Mammary epithelial cell (primary cell): ENCODE results near the gene EXTL1.

Experiments used
- EZH2 ChIP-seq: IDR thresholded peaks from 2 replicates; pipeline ENCODE4 v1.6.1; 2012; ENCODE audit warnings: low read length, inconsistent platforms, borderline replicate concordance
- TF ChIP-seq, protein P1 (sequence below), 2 donors: IDR thresholded peaks in 1 of 2; conservative IDR thresholded peaks in 1 of 2; 2 replicates each; pipeline ENCODE4 v1.5.1; 2011 to 2012; ENCODE audit warnings: inconsistent platforms in 2 of 2, low read length in 2 of 2, mild to moderate bottlenecking in 2 of 2, control low read depth in 1 of 2, low read depth in 1 of 2; ENCODE audit not compliant: insufficient read depth in 1 of 2; ENCODE audit errors: extremely low read depth in 1 of 2

DNA sequence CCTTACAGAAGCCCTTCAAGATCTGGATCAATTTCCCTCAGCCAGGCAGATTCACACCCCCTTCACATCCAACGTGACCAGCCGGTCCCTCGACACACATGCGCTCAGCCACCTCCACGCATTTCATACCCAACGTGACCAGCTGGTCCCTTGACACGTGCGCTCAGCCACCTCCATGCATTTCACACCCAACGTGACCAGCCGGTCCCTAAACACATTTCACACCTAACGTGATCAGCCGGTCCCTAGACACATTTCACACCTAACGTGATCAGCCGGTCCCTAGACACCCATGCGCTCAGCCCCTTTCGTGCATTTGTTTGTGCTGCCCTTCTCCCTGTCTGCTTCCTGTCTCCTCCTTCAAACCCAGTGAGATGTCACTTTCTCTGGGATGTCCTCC is 14.9 kb upstream of the EXTL1 start:
- TF ChIP-seq EZH2: no peak
- TF ChIP-seq, protein P1, sequence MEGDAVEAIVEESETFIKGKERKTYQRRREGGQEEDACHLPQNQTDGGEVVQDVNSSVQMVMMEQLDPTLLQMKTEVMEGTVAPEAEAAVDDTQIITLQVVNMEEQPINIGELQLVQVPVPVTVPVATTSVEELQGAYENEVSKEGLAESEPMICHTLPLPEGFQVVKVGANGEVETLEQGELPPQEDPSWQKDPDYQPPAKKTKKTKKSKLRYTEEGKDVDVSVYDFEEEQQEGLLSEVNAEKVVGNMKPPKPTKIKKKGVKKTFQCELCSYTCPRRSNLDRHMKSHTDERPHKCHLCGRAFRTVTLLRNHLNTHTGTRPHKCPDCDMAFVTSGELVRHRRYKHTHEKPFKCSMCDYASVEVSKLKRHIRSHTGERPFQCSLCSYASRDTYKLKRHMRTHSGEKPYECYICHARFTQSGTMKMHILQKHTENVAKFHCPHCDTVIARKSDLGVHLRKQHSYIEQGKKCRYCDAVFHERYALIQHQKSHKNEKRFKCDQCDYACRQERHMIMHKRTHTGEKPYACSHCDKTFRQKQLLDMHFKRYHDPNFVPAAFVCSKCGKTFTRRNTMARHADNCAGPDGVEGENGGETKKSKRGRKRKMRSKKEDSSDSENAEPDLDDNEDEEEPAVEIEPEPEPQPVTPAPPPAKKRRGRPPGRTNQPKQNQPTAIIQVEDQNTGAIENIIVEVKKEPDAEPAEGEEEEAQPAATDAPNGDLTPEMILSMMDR (conservative IDR thresholded peaks at IDR 0.05 in 1 of 2, IDR thresholded peaks at IDR 0.05 in 1 of 2; ENCODE audit: extremely low read depth in 1 of 2, insufficient read depth in 1 of 2, low read depth in 1 of 2, low read length in 2 of 2): no peak
